ENCODE measurements around the gene MID2.
A peak's percentile ranks its signal among the peaks of the same experiment; 100 is the strongest.
"Not testable (repeated sequence)": the region's sequence is repeated elsewhere in the genome, so short reads cannot be mapped to it uniquely, and the experiment has no call there.

MID2 gene

DNA sequence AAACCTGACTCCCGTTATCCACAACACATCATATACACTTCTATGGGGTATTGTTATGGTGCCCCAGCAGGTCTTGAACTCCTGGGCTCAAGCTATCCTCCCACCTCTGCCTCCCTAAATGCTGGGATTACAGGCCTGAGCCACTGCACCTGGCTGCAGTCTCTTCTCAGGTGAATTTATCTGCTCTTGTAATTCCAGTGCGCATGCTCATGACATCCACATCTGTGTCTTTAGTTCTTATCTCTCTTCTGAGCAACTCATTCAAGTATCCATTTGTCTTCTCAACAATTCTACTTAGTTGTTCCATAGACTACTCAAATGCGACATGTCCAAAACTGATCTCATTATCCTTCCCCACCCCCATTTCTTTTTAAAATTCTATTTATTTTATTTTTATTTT, 20.5 kb upstream of the MID2 start:
- DNase-seq (ENCODE audit: extremely low read depth, low read depth): no peak
- no peak overlapping the region for H3K4me3 ChIP-seq (replicated peaks; ENCODE audit: low read depth, low read length)
- TF ChIP-seq, protein P1, sequence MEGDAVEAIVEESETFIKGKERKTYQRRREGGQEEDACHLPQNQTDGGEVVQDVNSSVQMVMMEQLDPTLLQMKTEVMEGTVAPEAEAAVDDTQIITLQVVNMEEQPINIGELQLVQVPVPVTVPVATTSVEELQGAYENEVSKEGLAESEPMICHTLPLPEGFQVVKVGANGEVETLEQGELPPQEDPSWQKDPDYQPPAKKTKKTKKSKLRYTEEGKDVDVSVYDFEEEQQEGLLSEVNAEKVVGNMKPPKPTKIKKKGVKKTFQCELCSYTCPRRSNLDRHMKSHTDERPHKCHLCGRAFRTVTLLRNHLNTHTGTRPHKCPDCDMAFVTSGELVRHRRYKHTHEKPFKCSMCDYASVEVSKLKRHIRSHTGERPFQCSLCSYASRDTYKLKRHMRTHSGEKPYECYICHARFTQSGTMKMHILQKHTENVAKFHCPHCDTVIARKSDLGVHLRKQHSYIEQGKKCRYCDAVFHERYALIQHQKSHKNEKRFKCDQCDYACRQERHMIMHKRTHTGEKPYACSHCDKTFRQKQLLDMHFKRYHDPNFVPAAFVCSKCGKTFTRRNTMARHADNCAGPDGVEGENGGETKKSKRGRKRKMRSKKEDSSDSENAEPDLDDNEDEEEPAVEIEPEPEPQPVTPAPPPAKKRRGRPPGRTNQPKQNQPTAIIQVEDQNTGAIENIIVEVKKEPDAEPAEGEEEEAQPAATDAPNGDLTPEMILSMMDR (IDR thresholded peaks at IDR 0.05; ENCODE audit: low read depth, low read length, missing control alignments): no peak

DNA sequence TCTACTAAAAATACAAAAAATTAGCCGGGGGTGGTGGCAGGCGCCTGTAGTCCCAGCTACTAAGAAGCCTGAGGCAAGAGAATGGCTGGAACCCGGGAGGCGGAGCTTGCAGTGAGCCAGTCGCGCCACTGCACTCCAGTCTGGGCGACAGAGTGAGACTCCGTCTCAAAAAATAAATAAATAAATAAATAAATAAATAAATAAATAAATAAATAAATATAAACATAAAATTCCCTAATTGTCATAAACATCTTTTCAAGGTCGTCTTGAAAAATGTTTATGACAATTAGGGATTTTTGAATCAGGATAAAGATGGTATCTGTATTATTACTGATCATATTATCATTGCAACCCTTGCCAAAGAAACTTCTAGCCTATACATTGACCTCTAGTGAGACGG, 15.6 kb upstream of the MID2 start:
- DNase-seq (ENCODE audit: extremely low read depth, low read depth); H3K4me3 ChIP-seq (replicated peaks; ENCODE audit: low read depth, low read length): not testable (repeated sequence)

DNA sequence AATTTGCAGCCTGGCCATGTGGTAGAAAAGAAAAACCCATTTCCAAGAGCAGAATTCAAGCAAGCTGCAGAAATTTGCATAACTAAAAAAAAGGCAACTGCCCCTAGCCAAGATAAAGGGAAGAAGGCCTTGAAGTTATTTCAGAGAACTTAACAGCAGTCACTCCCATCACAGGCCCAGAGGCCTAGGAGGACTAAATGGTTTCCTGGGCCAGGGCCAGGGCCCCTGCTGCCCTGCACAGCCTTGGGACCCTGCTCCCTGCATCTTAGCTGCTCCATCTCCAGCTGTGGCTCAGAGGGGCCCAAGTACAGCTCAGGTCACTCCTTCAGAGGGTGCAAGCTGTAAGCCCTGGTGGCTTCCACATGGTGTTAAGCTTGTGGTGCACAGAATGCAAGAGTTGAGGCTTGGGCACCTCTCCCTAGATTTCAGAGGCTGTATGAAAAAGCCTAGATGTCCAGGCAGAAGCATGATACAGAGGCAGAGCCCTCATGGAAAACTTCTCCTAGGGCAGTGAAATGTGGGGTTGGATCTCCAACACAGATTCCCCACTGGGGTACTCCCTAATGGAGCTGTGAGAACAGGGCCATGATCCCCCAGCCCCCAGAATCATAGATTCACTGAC, 6.7 kb upstream of the MID2 start:
- H3K4me3 ChIP-seq (replicated peaks; ENCODE audit: low read depth, low read length): no peak overlapping the region
- TF ChIP-seq, protein P1 (IDR thresholded peaks at IDR 0.05; ENCODE audit: low read depth, low read length, missing control alignments): no peak
- no peak for DNase-seq (ENCODE audit: extremely low read depth, low read depth)

DNA sequence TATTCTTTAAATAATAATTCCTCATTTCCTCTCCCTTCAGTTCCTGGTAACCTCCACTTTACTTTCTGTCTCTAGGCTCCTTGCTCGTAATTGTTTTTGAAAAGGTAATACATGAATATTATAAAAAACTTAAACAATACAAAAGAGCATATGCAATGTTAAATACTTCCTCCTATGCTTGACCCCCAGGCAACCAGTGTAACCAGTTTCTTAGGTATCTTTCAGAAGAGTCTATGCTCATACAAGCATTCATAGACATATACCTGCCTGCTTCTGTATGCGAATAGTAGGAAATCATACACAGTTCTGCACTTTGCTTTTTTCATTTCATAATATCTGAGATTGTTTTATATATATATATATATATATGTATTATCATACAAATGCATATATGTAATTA, 2.6 kb upstream of the MID2 start:
- TF ChIP-seq, protein P1 (IDR thresholded peaks at IDR 0.05; ENCODE audit: low read depth, low read length, missing control alignments): no peak
- DNase-seq (ENCODE audit: extremely low read depth, low read depth): no peak
- no peak overlapping the region for H3K4me3 ChIP-seq (replicated peaks; ENCODE audit: low read depth, low read length)

DNA sequence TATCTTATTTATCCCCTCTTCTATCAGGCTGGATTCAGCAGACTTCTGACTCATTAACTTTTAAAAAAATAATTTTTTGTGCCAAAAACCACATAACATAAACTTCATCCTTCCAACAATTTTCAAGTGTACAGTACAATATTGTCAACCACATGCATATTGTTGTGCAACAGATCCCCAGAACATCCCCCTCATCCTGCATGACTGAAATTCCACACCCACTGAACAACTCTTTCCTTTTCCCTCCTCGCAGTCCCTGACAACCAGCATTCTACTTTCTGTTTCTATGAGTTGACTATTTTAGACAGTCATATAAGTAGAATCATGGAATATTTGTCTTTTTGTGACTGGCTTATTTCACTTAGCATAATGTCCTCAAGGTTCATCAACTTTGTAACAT, 2.2 kb upstream of the MID2 start:
- DNase-seq (ENCODE audit: extremely low read depth, low read depth): no peak
- H3K4me3 ChIP-seq (replicated peaks; ENCODE audit: low read depth, low read length): no peak overlapping the region
- TF ChIP-seq, protein P1 (IDR thresholded peaks at IDR 0.05; ENCODE audit: low read depth, low read length, missing control alignments): no peak

DNA sequence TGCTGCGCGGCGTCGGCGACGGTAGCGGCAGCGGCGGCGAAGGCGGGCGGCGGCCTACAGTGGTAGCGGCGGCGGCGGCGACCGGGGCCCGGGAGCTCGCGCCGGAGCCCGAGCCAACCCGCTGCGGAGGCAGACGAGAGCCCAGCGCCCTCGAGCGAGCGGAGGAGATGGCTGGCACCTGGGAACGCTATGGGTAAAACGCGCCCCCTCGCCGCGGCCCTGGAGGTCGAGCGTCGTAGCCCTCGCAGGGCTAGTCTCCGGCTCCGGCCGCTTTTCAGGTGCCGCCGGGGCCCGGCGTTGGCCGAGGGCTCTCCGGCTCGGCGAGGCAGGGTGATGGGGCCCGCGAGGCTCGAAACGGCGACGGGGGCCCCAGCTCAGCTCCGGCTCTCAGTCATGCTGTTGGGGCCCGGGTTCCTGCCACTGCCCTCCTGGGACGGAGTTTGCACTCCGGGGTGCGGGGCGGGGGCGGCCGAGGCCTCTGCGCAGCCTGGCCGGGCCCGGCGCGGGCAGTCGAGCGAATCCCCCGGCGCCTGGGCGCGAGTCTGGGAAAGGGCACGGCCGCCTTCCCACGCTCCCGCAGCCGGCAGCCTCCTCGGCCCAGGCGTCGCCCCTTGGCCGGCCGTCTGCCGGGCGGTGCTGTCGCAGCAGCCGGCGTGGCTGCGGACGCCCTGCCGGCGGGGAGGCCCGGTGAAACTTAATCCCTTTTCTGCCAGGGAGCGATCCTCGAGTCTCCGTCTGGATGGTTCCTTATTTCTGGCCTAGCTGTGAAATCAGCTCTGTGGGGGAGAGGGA, 768 bp downstream of the MID2 start:
- H3K4me3 ChIP-seq (replicated peaks; ENCODE audit: low read depth, low read length): peak overlapping the region; percentile 33
- TF ChIP-seq, protein P1 (IDR thresholded peaks at IDR 0.05; ENCODE audit: low read depth, low read length, missing control alignments): no peak
- DNase-seq (ENCODE audit: extremely low read depth, low read depth): no peak

DNA sequence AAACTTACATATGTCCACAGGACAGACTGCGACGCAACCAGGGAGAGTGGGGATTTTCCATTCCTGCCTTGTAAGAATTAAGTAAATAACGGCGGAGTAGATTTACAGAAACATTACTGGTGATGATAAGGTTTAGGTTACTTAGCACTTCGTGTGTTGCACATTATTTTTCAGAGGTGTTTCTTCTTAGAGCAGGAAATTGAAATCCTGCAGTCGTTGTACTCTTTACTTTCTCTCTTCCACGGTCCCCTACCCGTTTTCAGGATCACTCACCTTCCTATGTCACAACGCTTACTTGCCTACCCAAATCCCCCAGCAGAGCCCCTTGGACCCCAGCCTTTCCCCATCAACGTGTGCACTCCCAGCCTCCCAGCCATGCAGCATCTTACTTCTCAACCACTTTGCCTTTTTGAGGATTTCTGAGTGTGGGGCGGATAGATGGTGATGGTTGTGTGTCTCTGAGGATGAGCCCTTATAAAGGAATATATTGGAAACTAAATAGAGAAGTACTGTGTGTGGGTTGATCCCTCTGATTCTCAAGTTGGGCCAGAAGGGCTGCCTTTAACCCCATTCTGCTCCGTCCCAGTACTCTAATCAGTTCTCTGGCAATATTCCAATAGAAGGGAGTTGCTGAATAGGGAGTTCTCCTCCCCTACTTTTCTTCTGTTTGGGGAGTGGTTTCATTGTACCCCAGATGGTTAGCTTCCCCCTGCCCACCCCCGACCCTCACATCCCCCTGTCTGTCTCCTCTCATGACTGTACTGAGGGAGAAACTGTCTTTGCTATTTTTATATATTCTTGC, 1.6 kb downstream of the MID2 start:
- peak overlapping the region; percentile 33 for H3K4me3 ChIP-seq (replicated peaks; ENCODE audit: low read depth, low read length)
- DNase-seq (ENCODE audit: extremely low read depth, low read depth): no peak
- TF ChIP-seq, protein P1 (IDR thresholded peaks at IDR 0.05; ENCODE audit: low read depth, low read length, missing control alignments): no peak

Measured in HFF-Myc (cell line).